KMS-11 (cell line): ENCODE measurements around the gene FAF1.

ENCODE experiments used
- H2AFZ ChIP-seq: fragments of 200-600 bp; sonication (generic); 2 replicates; pipeline ENCODE4 v1.6.1; 2016; ENCODE audit warnings: antibody characterized with exemption, mixed run types, low read depth
- H3K27ac ChIP-seq: fragments of 200-600 bp; sonication (generic); 2 replicates; pipeline ENCODE4 v1.6.1; 2016; ENCODE audit warnings: mild to moderate bottlenecking, mixed run types
- H3K27me3 ChIP-seq: fragments of 200-600 bp; sonication (generic); 2 replicates; pipeline ENCODE4 v1.6.1; 2017; ENCODE audit warnings: mild to moderate bottlenecking, low read depth, mixed run types, moderate library complexity; ENCODE audit not compliant: insufficient read depth
- H3K36me3 ChIP-seq: fragments of 200-600 bp; sonication (generic); 2 replicates; pipeline ENCODE4 v1.6.1; 2017; ENCODE audit warnings: mild to moderate bottlenecking, mixed run types; ENCODE audit not compliant: insufficient read depth
- H3K4me1 ChIP-seq: fragments of 200-600 bp; sonication (generic); 2 replicates; pipeline ENCODE4 v1.6.1; 2016; ENCODE audit warnings: mild to moderate bottlenecking, low read depth, mixed run types; ENCODE audit not compliant: poor library complexity, severe bottlenecking
- H3K4me2 ChIP-seq: fragments of 200-600 bp; sonication (generic); 2 replicates; pipeline ENCODE4 v1.7.0; 2016; ENCODE audit warnings: mild to moderate bottlenecking, mixed run types
- H3K4me3 ChIP-seq: fragments of 200-600 bp; sonication (generic); IDR thresholded peaks from 2 replicates; pipeline ENCODE4 v1.6.1; 2017; ENCODE audit warnings: low read depth, low read length, mixed read lengths; ENCODE audit not compliant: insufficient read depth
- H3K79me2 ChIP-seq: fragments of 200-600 bp; sonication (generic); 2 replicates; pipeline ENCODE4 v1.6.1; 2016; ENCODE audit warnings: low read depth, mixed run types; ENCODE audit not compliant: insufficient read depth
- H3K9ac ChIP-seq: fragments of 200-600 bp; sonication (generic); 2 replicates; pipeline ENCODE4 v1.6.1; 2016; ENCODE audit warnings: mild to moderate bottlenecking, mixed run types
- H4K20me1 ChIP-seq: fragments of 200-600 bp; sonication (generic); 2 replicates; pipeline ENCODE4 v1.6.1; 2016; ENCODE audit warnings: mild to moderate bottlenecking, mixed run types; ENCODE audit not compliant: insufficient read depth
- CTCF ChIP-seq: fragments of 200-600 bp; sonication (generic); conservative IDR thresholded peaks from 2 replicates; pipeline ENCODE4 v1.6.1; 2017; ENCODE audit warnings: low read depth, mild to moderate bottlenecking, antibody characterized with exemption, low read length, moderate library complexity, mixed read lengths

The FAF1 gene

DNA sequence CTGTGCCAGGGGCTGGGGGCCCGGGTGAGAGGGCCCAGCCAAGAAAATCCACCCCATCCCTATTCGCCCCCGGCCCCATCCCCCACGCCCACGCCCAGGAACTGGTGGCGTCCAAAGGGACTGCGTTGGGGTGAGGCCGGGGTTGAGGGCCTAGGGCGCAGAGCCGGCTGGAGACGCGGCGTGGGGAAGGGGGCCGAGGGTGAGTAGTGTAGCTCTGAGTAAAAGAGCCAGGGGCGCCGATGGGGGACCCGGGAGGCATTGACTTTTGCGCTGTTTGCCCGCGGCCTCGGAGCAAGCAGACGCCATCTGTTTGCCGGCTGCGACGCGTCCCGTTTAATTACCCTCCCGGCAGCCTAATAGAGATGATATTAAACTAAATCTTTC, 533.4 kb downstream of the FAF1 start:
- Histone ChIP-seq H4K20me1 (no peaks in the 10 kb centered on the region), H3K79me2 (no peaks in the 10 kb centered on the region), H3K4me2 (no peak overlapping the region), H3K27me3 (no peaks in the 10 kb centered on the region), H3K9ac (no peak overlapping the region), H3K4me1 (no peaks in the 10 kb centered on the region), H2AFZ (no peak overlapping the region), H3K4me3 (no peak overlapping the region), H3K36me3 (no peaks in the 10 kb centered on the region), H3K27ac (no peak overlapping the region)
- TF ChIP-seq CTCF: no peak

- no peak overlapping the region for H3K4me2 ChIP-seq
- H3K27ac ChIP-seq: no peak overlapping the region
- no peaks in the 10 kb centered on the region for H3K36me3 ChIP-seq
- H3K9ac ChIP-seq: no peak overlapping the region
- no peaks in the 10 kb centered on the region for H4K20me1 ChIP-seq
- no peak overlapping the region for H3K4me3 ChIP-seq
- H3K79me2 ChIP-seq: no peaks in the 10 kb centered on the region
- H3K4me1 ChIP-seq: no peaks in the 10 kb centered on the region
- no peak overlapping the region for H2AFZ ChIP-seq
- TF ChIP-seq CTCF: no peak
- H3K27me3 ChIP-seq: no peaks in the 10 kb centered on the region
Observed at GRCh38 chr1:50426108-50426700, 533.9 kb downstream of the FAF1 start.

- Histone ChIP-seq H3K79me2 (no peaks in the 10 kb centered on the region), H3K4me1 (no peaks in the 10 kb centered on the region), H2AFZ (no peak overlapping the region), H4K20me1 (no peaks in the 10 kb centered on the region), H3K36me3 (no peaks in the 10 kb centered on the region), H3K4me3 (no peak overlapping the region), H3K27me3 (no peaks in the 10 kb centered on the region), H3K4me2 (no peak overlapping the region), H3K27ac (no peak overlapping the region), H3K9ac (no peak overlapping the region)
- no peak for TF ChIP-seq CTCF
Observed at GRCh38 chr1:50425376-50426107, 534.5 kb downstream of the FAF1 start.

GRCh38 chr1:50424884-50425375, 535.1 kb downstream of the FAF1 start:
- H2AFZ ChIP-seq: no peak overlapping the region
- TF ChIP-seq CTCF: no peak
- H3K36me3 ChIP-seq: no peaks in the 10 kb centered on the region
- H3K27ac ChIP-seq: no peak overlapping the region
- H4K20me1 ChIP-seq: no peaks in the 10 kb centered on the region
- H3K79me2 ChIP-seq: no peaks in the 10 kb centered on the region
- H3K27me3 ChIP-seq: no peaks in the 10 kb centered on the region
- no peaks in the 10 kb centered on the region for H3K4me1 ChIP-seq
- no peak overlapping the region for H3K4me2 ChIP-seq
- no peak overlapping the region for H3K9ac ChIP-seq
- no peak overlapping the region for H3K4me3 ChIP-seq
